ENCODE measurements around the gene ANO1.

Gene ANO1

DNA sequence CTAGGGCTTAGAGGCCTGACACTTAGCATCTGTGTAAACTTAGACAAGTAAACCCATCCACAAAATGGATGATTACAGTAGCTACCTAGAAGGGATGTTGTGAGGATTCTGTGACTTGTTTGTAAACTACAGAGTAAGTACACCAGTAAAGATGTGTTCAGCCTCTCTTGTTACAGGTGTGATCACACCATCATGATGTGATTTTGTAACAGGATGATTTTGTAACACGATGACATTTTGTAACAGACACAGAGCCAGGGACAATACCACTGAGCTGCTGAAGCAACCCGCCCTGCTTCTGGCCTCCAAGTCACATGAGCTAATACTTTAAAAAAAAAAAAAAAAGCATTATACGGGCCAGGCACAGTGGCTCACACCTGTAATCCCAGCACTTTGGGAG is 142.0 kb downstream of the ANO1 start:
- TF ChIP-seq, protein P1, sequence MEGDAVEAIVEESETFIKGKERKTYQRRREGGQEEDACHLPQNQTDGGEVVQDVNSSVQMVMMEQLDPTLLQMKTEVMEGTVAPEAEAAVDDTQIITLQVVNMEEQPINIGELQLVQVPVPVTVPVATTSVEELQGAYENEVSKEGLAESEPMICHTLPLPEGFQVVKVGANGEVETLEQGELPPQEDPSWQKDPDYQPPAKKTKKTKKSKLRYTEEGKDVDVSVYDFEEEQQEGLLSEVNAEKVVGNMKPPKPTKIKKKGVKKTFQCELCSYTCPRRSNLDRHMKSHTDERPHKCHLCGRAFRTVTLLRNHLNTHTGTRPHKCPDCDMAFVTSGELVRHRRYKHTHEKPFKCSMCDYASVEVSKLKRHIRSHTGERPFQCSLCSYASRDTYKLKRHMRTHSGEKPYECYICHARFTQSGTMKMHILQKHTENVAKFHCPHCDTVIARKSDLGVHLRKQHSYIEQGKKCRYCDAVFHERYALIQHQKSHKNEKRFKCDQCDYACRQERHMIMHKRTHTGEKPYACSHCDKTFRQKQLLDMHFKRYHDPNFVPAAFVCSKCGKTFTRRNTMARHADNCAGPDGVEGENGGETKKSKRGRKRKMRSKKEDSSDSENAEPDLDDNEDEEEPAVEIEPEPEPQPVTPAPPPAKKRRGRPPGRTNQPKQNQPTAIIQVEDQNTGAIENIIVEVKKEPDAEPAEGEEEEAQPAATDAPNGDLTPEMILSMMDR (IDR thresholded peaks at IDR 0.05) = no peak
- TF ChIP-seq ZFX (IDR thresholded peaks at IDR 0.05; ENCODE audit: borderline replicate concordance) = no peak
- H3K27ac ChIP-seq = no peak overlapping the region

DNA sequence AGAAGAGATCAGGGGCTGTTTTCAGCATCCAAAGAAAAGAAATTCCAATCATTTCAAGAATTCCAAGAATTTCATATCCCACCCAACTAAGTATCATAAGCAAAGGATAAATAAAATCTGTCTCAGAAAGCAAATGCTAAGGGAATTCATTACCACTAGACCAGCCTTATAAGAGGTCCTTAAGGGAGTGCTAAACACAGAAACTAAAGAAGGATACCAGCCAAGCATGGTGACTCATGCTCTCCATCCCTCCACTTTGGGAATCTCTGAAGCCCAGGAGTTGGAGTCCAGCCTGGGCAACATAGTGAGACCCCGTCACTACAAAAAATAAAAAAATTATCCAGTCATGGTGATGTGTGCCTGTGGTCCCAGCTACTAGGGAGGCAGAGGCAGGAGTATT is 142.8 kb downstream of the ANO1 start:
- TF ChIP-seq ZFX (IDR thresholded peaks at IDR 0.05; ENCODE audit: borderline replicate concordance) = no peak
- TF ChIP-seq, protein P1 (IDR thresholded peaks at IDR 0.05) = no peak
- H3K27ac ChIP-seq = no peak overlapping the region

DNA sequence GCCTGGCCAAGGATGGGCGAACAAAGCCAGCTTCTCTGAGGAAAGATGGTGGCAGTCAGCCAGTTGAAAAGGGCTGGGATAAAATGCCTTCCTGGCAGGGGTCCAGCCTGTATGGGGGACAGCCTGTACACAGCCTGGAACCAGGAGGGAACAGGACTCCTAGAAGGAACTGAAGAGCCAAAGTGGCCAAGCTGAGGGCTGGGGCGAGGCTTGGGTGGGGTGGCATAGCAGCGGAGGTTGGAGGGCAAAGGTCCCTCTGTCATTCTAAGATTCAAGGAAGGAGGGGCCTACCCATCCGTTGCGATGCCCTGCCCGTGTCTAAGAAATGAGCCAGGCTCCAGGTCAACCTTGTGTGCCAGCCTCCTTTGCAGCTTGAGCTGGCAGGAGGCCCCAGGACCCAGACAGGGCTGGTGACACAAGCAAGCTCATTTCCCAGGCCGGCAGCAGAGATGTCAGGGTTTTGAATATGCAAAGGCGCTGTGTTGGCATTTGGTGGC is 147.6 kb downstream of the ANO1 start:
- H3K27ac ChIP-seq = no peak overlapping the region
- TF ChIP-seq ZFX (IDR thresholded peaks at IDR 0.05; ENCODE audit: borderline replicate concordance) = no peak
- TF ChIP-seq, protein P1 (IDR thresholded peaks at IDR 0.05) = no peak

DNA sequence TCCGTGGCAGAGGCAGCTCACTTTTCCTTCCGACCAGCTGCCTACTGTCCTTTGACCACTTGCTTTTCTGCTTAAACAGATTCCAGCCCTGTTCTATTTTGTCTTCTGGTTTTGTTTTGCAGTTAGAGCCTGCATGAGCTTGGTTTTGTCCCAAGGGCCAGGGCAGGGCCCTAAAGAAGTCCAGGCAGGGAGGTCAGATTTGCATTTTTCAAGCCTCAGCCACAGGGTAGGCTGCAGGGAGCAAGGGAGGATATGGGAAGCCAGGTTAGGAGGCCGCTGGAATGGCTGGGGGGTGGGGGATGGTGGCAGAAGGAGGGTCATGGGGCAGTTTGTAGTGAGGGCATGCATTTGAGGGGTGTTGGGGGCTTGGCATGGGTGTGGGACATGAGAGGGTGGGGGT is 148.1 kb downstream of the ANO1 start:
- H3K27ac ChIP-seq = no peak overlapping the region
- TF ChIP-seq, protein P1 (IDR thresholded peaks at IDR 0.05) = no peak
- no peak for TF ChIP-seq ZFX (IDR thresholded peaks at IDR 0.05; ENCODE audit: borderline replicate concordance)

DNA sequence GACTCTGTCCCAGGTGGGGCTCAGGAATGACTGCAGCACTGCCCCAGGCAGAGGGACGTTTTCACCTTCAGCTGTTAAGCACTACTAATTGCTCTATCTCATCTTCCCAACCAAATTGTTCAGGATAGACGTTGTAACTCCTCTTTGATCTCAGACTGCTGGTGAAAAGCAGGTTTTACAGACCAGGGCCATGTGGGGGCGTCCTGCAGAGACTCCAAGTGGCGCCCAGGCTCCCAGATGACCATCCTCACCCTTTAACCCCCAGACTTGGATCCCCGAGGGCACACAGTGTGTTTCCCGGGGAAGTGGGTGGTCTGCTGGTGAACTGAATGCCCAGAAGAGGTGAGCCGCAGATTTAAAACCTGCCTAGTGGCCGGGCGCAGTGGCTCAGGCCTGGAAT is 148.8 kb downstream of the ANO1 start:
- no peak overlapping the region for H3K27ac ChIP-seq
- TF ChIP-seq ZFX (IDR thresholded peaks at IDR 0.05; ENCODE audit: borderline replicate concordance) = no peak
- TF ChIP-seq, protein P1 (IDR thresholded peaks at IDR 0.05) = peak; percentile 60

DNA sequence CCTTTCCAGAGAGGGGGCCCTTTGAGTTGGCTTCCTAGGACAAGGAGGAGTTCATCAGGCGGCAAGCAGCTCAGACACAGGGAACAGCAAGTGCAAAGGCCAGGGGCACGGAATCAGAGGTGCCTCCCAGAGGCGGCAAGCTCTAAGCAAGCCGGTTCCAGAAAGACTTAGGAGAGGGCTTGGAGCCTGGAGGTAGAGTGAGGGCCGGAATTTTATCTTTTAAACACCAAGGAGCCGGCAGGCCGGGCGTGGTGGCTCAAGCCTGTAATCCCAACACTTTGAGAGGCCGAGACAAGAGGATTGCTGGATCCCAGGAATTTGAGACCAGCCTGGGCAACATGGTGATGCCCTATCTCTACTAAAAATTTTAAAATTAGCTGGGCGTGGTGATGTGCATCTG is 151.6 kb downstream of the ANO1 start:
- H3K27ac ChIP-seq = no peak overlapping the region
- TF ChIP-seq, protein P1 (IDR thresholded peaks at IDR 0.05) = no peak
- TF ChIP-seq ZFX (IDR thresholded peaks at IDR 0.05; ENCODE audit: borderline replicate concordance) = no peak

DNA sequence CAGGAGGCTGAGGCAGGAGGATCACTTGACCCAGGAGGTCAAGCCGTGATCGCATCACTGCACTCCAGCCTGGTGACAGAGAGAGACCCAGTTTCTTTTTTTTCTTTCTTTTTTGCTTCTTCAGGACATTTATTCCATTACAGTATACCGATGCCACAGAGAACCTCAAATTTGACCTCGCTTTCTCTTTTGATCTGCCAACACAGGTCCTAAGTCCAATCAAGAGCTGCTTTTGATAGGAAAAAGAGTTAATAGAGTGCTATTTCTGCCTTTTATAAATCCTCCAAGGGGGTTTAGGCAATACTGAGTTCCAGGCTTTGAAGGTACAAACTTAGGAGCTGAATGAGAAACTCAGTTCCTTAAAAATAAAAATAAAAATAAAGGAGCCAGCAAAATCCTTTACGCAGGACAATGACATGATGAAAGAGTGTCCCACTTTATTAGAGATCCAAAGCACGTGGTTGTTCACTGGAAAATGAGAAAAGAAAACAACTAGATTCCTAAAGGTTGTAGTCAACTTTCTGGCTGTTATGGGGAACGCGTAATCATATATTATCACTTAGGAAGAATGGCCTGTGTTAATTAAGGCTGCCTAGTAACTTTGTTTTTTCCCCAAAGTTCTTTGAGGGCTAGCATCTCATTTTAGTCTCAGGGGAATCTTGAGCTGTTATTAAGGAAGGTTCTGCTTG is 152.2 kb downstream of the ANO1 start:
- TF ChIP-seq, protein P1 (IDR thresholded peaks at IDR 0.05) = no peak
- no peak for TF ChIP-seq ZFX (IDR thresholded peaks at IDR 0.05; ENCODE audit: borderline replicate concordance)
- H3K27ac ChIP-seq = no peak overlapping the region
